Thyroid gland (tissue), 4 donors: ENCODE data around the gene ABCB1. TPM values are rescaled to one million over a fixed set of nuclear protein-coding genes. Genes with fewer than 3 reads are reported as not detected.

Experiments used
- DNase-seq, 2 donors: peaks; one replicate each; pipeline ENCODE4 v3.0.0-alpha.2; 2019
- H3K27ac ChIP-seq, 3 donors: fragments of 200-600 bp; sonication (generic); 1 replicate in 2 of 3; 2 replicates in 1 of 3; pipeline ENCODE4 v1.5.1; 2016 to 2019; ENCODE audit warnings: mild to moderate bottlenecking in 1 of 3, moderate library complexity in 1 of 3
- H3K27me3 ChIP-seq: fragments of 200-600 bp; sonication (generic); one replicate; pipeline ENCODE4 v1.5.1; 2019
- H3K36me3 ChIP-seq, 2 donors: fragments of 200-600 bp; sonication (generic); one replicate each; pipeline ENCODE4 v1.5.1; 2016 to 2019
- H3K4me1 ChIP-seq, 2 donors: fragments of 200-600 bp; sonication (generic); one replicate each; pipeline ENCODE4 v1.5.1; 2017 to 2019
- H3K4me3 ChIP-seq, 3 donors: fragments of 200-600 bp; sonication (generic); replicated peaks in 1 of 3; 1 replicate in 2 of 3; 2 replicates in 1 of 3; pipeline ENCODE4 v1.5.1; 2016; ENCODE audit warnings: mild to moderate bottlenecking in 1 of 3
- H3K9me3 ChIP-seq: fragments of 200-600 bp; sonication (generic); one replicate; pipeline ENCODE4 v1.5.1; 2017
- CTCF ChIP-seq, 6 experiments: fragments of 200-600 bp in 3 of 6; fragments of 450-650 bp in 3 of 6; sonication (generic) in 3 of 6; IDR thresholded peaks; one replicate each; pipeline ENCODE4 v1.5.1; 2016 to 2019; ENCODE audit warnings: antibody characterized with exemption in 6 of 6, mild to moderate bottlenecking in 2 of 6, inconsistent platforms in 1 of 6, moderate library complexity in 1 of 6
- POLR2A ChIP-seq, 2 donors: fragments of 450-650 bp; IDR thresholded peaks; one replicate each; pipeline ENCODE4 v1.6.1; 2017; ENCODE audit warnings: antibody characterized with exemption in 2 of 2, mild to moderate bottlenecking in 2 of 2, moderate library complexity in 1 of 2
- WGBS, 2 donors: methylation state at CpG; one replicate each; pipeline ENCODE4 v1.1.5; 2017; 5-methylcytosine and 5-hydroxymethylcytosine counted together
- intact Hi-C: fragments of 100-400 bp; cut with DNase I; formaldehyde crosslinking; loops from one replicate; pipeline ENCODE4 v1.15.1; 2023
- total RNA-seq, 4 donors: library from RNA; depleted of rRNA; stranded (reverse); fragments of >200 nt; gene quantifications; one replicate each; pipeline ENCODE4 v1.2.3, GENCODE V29; 2016

The ABCB1 gene
- total RNA-seq, 4 donors from 2014 or later = 2.7 to 5.9 (median 4.4) TPM

GRCh38 chr7:87459941-87460340 lies 140.7 kb downstream of the ABCB1 start:
- DNase-seq = no peak
- Histone ChIP-seq H3K27ac (no peak overlapping the region), H3K4me1 (no peaks in the 10 kb centered on the region), H3K27me3 (no peaks in the 10 kb centered on the region), H3K4me3 (no peak overlapping the region), H3K9me3 (no peaks in the 10 kb centered on the region), H3K36me3 (no peaks in the 10 kb centered on the region)
- WGBS, 2 donors = 91% methylated on average over 2 of the region's 2 CpGs
- TF ChIP-seq CTCF (IDR thresholded peaks at IDR 0.05) = no peak
- TF ChIP-seq POLR2A (IDR thresholded peaks at IDR 0.05) = no peak
- intact Hi-C loops = no loop called here

- TF ChIP-seq POLR2A (IDR thresholded peaks at IDR 0.05) = no peak
- no peak for TF ChIP-seq CTCF (IDR thresholded peaks at IDR 0.05)
- H3K27me3 ChIP-seq = no peaks in the 10 kb centered on the region
- intact Hi-C loops = no loop called here
- no peak overlapping the region for H3K27ac ChIP-seq
- no peaks in the 10 kb centered on the region for H3K36me3 ChIP-seq
- H3K4me1 ChIP-seq = no peaks in the 10 kb centered on the region
- DNase-seq = no peak
- WGBS, 2 donors = 54 to 66% methylated on average over 3 of the region's 3 CpGs
- H3K4me3 ChIP-seq = no peak overlapping the region
- H3K9me3 ChIP-seq = no peaks in the 10 kb centered on the region
Observed at GRCh38 chr7:87458148-87458547, 142.5 kb downstream of the ABCB1 start.

GRCh38 chr7:87456247-87456646 lies 144.4 kb downstream of the ABCB1 start:
- H3K27ac ChIP-seq = no peak overlapping the region
- H3K27me3 ChIP-seq = no peaks in the 10 kb centered on the region
- H3K9me3 ChIP-seq = no peaks in the 10 kb centered on the region
- 33 to 36% methylated on average over 2 of the region's 2 CpGs for WGBS, 2 donors
- no peak for DNase-seq
- intact Hi-C loops = no loop called here
- TF ChIP-seq CTCF (IDR thresholded peaks at IDR 0.05) (no peak), POLR2A (IDR thresholded peaks at IDR 0.05) (no peak)
- H3K4me1 ChIP-seq = no peaks in the 10 kb centered on the region
- H3K4me3 ChIP-seq = no peak overlapping the region
- no peaks in the 10 kb centered on the region for H3K36me3 ChIP-seq

Other genes starting within 250 kb of the ABCB1 start
- 1 to 10 TPM in 2 of 4 donors, under 1 TPM in 1, not detected in 1; 0.17 to 4.3 (median 3.7) TPM for gene ABCB4, start 125.2 kb downstream of the ABCB1 start, total RNA-seq
- gene RUNDC3B, start 27.5 kb upstream of the ABCB1 start, total RNA-seq = 1 to 10 TPM; 1.2 to 5.2 (median 3.5) TPM